ENCODE measurements around the gene CDK14.

- TF ChIP-seq CTCF (IDR thresholded peaks at IDR 0.05; ENCODE audit: insufficient read depth, low read length) (no peak), REST (IDR thresholded peaks at IDR 0.05; ENCODE audit: insufficient replicate concordance, low read depth) (no peak), POLR2AphosphoS5 (IDR thresholded peaks at IDR 0.05; ENCODE audit: low read depth) (no peak)
Observed at GRCh38 chr7:91233212-91233611, 637.1 kb downstream of the CDK14 start.
